Neutrophil (primary cell): ENCODE data around the gene INSIG1.
A peak's percentile ranks its signal among the peaks of the same experiment; 100 is the strongest.

Experiments
- H3K27ac ChIP-seq: fragments of 200-600 bp; sonication (generic); 2 replicates; pipeline ENCODE4 v1.5.1; 2016; ENCODE audit warnings: mild to moderate bottlenecking, moderate library complexity
- H3K27me3 ChIP-seq: fragments of 200-600 bp; sonication (generic); 2 replicates; pipeline ENCODE4 v1.6.0; 2016; ENCODE audit warnings: mild to moderate bottlenecking
- H3K36me3 ChIP-seq: fragments of 200-600 bp; sonication (generic); 2 replicates; pipeline ENCODE4 v1.5.1; 2017
- H3K4me1 ChIP-seq, 2 experiments: fragments of 200-600 bp in 1 of 2; sonication (generic) in 1 of 2; 1 replicate in 1 of 2; 2 replicates in 1 of 2; pipeline versions ENCODE4 v1.5.1 to v1.6.1; 2013 to 2016; ENCODE audit warnings: low read depth in 1 of 2, low read length in 1 of 2, mild to moderate bottlenecking in 1 of 2, moderate library complexity in 1 of 2; ENCODE audit not compliant: control insufficient read depth in 1 of 2, insufficient read depth in 1 of 2
- H3K4me3 ChIP-seq, 2 experiments: fragments of 200-600 bp in 1 of 2; sonication (generic) in 1 of 2; 1 replicate in 1 of 2; 2 replicates in 1 of 2; pipeline ENCODE4 v1.5.1; 2013 to 2016; ENCODE audit warnings: low read depth in 1 of 2, low read length in 1 of 2, mild to moderate bottlenecking in 1 of 2, moderate library complexity in 1 of 2
- H3K9me3 ChIP-seq: fragments of 200-600 bp; sonication (generic); 2 replicates; pipeline ENCODE4 v1.5.1; 2016
- TF ChIP-seq, protein P1 (sequence below): fragments of 200-600 bp; sonication (generic); IDR thresholded peaks from 2 replicates; pipeline ENCODE4 v1.5.1; 2016; ENCODE audit warnings: antibody characterized with exemption

INSIG1 gene

DNA sequence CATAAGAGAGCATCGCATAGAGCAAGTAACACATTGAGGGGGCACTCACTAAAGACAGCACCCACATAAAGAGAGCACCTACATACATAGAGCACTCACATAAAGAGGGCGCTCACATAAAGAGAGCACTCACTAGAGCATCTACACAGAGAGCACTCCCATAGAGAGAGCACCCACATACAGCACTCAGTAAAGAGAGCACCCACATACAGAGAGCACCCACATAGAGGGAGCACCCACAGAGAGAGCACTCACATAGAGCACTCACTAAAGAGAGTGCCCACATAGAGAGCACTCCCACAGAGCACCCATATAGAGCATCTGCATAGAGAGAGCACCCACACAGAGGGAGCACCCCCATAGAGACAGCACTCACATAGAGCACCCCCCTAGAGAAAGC, 47.8 kb downstream of the INSIG1 start:
- no peaks in the 10 kb centered on the region for H3K9me3 ChIP-seq
- H3K4me3 ChIP-seq: peak overlapping the region in 1 of 2 experiments; percentile 53
- no peak overlapping the region for H3K27ac ChIP-seq
- H3K36me3 ChIP-seq: no peaks in the 10 kb centered on the region
- H3K4me1 ChIP-seq: peaks cover 9 to 12% of the 10 kb centered on the region in 2 experiments
- peaks cover 51% of the 10 kb centered on the region for H3K27me3 ChIP-seq
- TF ChIP-seq, protein P1, sequence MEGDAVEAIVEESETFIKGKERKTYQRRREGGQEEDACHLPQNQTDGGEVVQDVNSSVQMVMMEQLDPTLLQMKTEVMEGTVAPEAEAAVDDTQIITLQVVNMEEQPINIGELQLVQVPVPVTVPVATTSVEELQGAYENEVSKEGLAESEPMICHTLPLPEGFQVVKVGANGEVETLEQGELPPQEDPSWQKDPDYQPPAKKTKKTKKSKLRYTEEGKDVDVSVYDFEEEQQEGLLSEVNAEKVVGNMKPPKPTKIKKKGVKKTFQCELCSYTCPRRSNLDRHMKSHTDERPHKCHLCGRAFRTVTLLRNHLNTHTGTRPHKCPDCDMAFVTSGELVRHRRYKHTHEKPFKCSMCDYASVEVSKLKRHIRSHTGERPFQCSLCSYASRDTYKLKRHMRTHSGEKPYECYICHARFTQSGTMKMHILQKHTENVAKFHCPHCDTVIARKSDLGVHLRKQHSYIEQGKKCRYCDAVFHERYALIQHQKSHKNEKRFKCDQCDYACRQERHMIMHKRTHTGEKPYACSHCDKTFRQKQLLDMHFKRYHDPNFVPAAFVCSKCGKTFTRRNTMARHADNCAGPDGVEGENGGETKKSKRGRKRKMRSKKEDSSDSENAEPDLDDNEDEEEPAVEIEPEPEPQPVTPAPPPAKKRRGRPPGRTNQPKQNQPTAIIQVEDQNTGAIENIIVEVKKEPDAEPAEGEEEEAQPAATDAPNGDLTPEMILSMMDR: no peak

DNA sequence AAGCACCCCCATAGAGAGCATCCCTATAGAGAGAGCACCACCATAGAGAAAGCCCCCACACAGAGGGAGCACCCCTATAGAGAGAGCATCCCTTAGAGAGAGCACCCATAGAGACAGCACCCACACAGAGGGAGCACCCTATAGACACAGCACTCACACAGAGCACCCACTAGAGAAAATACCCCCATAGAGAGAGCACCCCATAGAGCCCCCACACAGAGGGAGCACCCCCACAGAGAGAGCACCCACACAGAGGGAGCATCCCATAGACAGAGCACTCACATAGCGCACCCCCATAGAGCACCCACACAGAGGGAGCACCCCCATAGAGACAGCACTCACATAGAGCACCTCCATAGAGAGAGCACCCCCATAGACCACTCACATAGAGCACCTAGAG, 48.6 kb downstream of the INSIG1 start:
- Histone ChIP-seq H3K36me3 (no peaks in the 10 kb centered on the region), H3K4me3 (no peak overlapping the region), H3K27ac (no peak overlapping the region), H3K27me3 (peaks cover 56% of the 10 kb centered on the region), H3K4me1 (peaks cover 9 to 12% of the 10 kb centered on the region in 2 experiments), H3K9me3 (no peaks in the 10 kb centered on the region)
- TF ChIP-seq, protein P1: no peak

DNA sequence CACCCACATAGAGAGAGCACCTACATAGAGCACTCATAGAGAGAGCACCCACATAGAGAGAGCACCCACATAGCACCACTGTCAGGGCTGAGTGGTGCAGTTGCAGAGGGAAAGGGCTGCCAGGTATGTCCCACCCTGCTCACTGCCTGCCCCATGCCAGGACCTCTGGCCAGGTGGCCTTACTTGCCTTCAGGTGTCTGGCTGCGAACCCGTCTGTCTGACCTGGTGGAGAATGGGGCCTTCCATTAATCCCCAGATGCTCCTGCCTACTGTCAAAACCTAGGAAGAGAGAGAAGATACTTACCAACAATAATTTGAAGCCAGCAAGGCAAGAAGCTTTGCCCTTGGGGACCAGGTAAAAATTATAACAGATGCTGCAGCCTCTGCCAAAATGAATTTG, 51.1 kb downstream of the INSIG1 start:
- TF ChIP-seq, protein P1: no peak
- Histone ChIP-seq H3K9me3 (no peaks in the 10 kb centered on the region), H3K4me1 (peaks cover 9 to 12% of the 10 kb centered on the region in 2 experiments), H3K27ac (no peak overlapping the region), H3K36me3 (no peaks in the 10 kb centered on the region), H3K4me3 (no peak overlapping the region), H3K27me3 (peaks cover 37% of the 10 kb centered on the region)

DNA sequence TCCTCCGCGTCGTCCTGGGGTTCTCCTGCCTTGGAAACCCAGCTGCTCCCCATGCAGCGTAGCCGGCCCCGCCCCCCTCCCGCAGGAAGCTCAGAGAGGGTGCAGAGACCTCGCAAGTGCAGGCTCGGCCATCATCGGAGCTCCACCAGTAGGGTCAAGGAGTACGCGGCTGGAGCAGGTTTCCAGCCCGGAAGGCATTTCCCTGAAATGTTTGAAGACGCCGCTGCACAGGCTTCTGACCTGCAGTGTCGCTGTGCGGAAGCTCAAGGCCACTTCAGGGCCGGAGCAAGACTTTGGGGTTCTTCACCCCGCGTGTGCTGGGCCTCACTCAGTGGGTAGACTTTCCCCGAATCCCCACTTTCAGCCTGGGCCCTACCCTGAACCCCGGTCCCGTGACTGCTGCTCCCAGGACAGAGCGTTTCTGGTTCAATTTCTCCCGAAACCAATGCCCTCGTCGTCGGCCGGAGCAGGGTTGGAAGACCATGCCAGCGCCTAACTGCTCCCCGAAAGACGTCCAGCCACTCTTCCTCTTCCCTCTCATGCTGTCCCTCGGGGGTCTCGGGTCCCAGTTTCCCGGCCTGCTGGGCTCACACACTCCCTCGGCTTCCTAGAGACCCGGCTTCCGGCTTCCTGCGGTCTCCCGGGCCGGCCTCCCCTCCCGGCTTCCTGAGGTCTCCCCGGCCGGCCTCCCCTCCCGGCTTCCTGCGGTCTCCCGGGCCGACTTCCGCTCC, 52.1 kb downstream of the INSIG1 start:
- H3K27ac ChIP-seq: no peak overlapping the region
- H3K27me3 ChIP-seq: peaks cover 28% of the 10 kb centered on the region
- H3K9me3 ChIP-seq: no peaks in the 10 kb centered on the region
- no peaks in the 10 kb centered on the region for H3K36me3 ChIP-seq
- H3K4me3 ChIP-seq: no peak overlapping the region
- TF ChIP-seq, protein P1: no peak
- H3K4me1 ChIP-seq: peaks cover 5 to 6% of the 10 kb centered on the region in 2 experiments

DNA sequence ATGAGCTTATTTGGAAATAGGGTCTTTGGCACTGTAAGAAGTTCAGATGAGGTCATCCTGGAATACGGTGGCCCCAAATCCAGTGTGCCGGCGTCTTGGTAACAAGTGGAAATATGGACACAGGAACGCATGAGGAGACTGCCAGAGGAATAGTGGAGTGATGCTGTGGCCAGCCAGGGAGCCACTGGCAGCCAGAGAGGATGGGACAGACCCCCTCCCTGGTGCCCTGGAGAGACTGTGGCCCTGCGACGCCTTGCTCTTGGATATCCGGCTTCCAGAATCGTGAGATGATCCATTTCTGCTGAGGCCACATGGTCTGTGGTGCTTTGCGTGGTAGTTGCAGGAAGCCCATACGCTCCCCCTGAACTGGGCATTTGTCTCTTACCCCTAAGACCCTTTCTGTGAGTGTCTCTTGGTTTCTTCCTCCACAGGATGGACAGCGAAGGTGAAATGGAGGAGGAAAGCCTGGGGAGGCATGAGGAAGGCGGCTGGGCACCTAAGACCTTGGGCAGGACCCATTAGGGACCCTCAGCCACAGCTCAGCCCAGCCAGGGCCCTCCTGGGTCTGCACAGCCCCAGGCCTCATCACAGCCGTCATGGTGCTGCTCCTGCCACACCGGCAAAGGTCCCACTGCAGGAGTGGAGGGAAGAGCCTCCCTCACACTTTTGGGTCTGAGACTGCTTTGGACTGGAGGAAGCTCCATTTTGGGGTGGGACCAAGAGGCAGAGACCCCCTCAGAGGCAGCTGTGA, 53.6 kb downstream of the INSIG1 start:
- H3K36me3 ChIP-seq: no peaks in the 10 kb centered on the region
- H3K27ac ChIP-seq: no peak overlapping the region
- H3K4me3 ChIP-seq: no peak overlapping the region
- peaks cover 20% of the 10 kb centered on the region for H3K27me3 ChIP-seq
- H3K9me3 ChIP-seq: no peaks in the 10 kb centered on the region
- TF ChIP-seq, protein P1: no peak
- H3K4me1 ChIP-seq: peaks cover 0 to 1% of the 10 kb centered on the region in 2 experiments
